ENCODE measurements around the gene SNX27. TPM values are rescaled to one million over a fixed set of nuclear protein-coding genes. Genes with fewer than 3 reads are reported as not detected.
A peak's percentile ranks its signal among the peaks of the same experiment; 100 is the strongest.

Gene SNX27
- total RNA-seq = 31.6 and 33.1 TPM in 2 replicates

DNA sequence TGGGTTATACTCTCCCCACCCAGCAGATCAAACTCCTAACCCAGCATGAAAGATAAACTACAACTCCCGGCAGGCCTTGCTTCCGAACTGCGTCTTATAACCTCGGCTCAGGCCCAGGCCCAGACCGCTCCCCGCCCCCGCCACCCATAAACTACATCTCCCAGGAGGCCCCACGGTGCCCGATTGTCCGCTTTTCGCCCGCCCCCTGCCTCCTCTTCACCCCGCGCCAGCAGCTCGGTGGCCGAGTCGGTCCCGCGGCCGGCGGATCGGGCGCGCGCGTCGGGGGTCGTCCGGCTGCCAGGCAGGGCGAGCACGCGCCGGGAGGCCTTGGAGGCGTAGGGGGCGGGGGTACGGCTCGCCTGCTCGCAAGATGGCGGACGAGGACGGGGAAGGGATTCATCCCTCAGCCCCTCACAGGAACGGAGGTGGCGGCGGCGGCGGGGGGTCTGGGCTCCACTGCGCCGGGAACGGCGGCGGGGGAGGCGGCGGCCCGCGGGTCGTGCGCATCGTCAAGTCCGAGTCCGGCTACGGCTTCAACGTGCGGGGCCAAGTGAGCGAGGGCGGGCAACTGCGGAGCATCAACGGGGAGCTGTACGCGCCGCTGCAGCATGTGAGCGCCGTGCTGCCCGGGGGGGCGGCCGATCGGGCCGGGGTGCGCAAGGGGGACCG, at the start of gene SNX27:
Gene SNX27 (plus strand): TSS at position 219 of the 669 bp plus-strand sequence. CDS start 152 bp downstream, at position 371.
- Mint-ChIP-seq H3K36me3 (ENCODE audit: low read depth) (peaks cover 7% of the 10 kb centered on the region), H3K27me3 (peaks cover 9% of the 10 kb centered on the region), H3K4me1 (peaks cover 36% of the 10 kb centered on the region)

DNA sequence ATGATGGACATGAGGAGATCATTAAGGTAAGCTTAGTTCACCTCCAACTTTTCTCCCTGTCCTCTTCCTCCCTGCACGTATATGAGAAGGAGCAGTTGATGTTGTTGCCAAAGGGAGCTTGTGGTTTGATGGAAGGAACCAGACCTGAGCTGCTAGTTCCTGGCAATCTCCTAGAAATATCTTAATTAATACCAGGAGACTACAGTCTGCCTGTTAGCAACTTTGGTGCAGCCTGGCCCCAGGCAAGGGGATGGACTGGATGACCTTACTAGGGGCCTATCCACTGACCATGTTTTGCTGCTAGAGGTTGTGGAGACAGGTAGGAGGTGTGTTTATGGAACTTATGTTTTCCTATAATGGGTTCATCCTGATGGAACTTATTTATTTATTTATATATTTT, 49.2 kb upstream of the SNX27 start:
- Mint-ChIP-seq H3K36me3 (ENCODE audit: low read depth) (no peaks in the 10 kb centered on the region), H3K27ac (no peak overlapping the region), H3K4me3 (no peak overlapping the region), H3K9me3 (no peaks in the 10 kb centered on the region), H3K27me3 (peaks cover 4% of the 10 kb centered on the region), H3K4me1 (peaks cover 3% of the 10 kb centered on the region)
- no peak for DNase-seq
- intact Hi-C loops (cut with micrococcal nuclease) = no loop called here

More for the DNA sequence above, at the start of gene SNX27:
- DNase-seq = peak; percentile 95
- intact Hi-C loops (cut with micrococcal nuclease) = loop anchor here (5.0 to 10.0 kb wide), 2 partner anchors 157 to 225 kb away; partner anchors contain the start of genes C2CD4D and POGZ
- Mint-ChIP-seq H3K9me3 (no peaks in the 10 kb centered on the region), H3K4me3 (peak within 1 kb of the TSS; percentile 93), H3K27ac (peak within 1 kb of the TSS; percentile 90)

DNA sequence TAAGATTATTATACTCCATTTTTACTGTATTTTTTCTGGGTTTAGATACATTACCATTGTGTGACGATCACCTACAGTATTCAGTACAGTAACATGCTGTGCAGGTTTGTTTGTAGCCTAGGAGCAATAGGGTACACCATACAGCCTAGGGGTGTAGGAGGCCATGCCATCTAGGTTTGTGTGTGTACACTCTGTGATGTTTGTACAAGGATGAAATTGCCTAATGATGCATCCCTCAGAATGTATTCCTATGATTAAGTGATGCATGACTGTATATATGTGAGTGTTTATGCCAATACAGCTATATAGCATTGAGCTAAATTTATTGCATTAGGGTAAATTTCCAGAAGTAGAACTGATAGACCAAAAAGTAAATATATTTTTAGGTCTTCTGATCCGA, 48.5 kb upstream of the SNX27 start:
- H3K27me3 Mint-ChIP-seq = peaks cover 2% of the 10 kb centered on the region
- H3K27ac Mint-ChIP-seq = no peak overlapping the region
- no peaks in the 10 kb centered on the region for H3K9me3 Mint-ChIP-seq
- no peaks in the 10 kb centered on the region for H3K36me3 Mint-ChIP-seq (ENCODE audit: low read depth)
- H3K4me3 Mint-ChIP-seq = no peak overlapping the region
- intact Hi-C loops (cut with micrococcal nuclease) = no loop called here
- no peak for DNase-seq
- H3K4me1 Mint-ChIP-seq = peaks cover 5% of the 10 kb centered on the region

DNA sequence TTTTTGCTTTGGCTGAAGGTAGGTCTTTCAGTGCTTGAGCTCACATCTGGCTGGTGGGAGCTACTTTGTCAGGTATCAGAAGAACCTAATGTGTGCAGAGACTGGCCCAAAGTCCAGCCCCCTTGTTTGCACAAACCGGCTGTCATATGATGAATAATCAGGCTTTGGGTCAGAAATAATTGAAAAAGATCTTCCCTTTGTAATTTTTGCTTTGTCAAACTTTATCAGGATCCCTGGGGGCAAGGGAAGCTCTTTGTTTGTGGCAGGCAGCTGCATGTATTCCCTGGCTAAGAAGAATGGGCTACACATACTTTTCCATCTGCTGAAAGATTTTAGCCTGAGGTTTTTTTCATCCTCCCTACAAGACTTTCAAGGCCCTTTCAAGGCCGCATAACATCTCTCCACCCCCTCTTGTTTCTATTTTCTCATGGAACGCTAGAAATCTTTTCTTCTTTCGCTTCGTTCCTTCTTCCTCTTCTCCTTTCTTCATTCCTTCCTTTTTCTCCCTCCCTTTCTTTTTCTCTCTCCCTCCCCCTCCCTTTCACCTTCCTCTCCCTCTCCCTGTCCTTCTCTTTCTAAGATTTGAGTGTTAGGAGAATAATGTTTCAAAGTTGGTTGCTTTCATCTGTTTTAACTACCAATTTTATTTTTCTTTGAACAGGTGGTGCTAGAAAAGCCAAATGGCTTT, 46.2 kb upstream of the SNX27 start:
- Mint-ChIP-seq H3K27me3 (no peaks in the 10 kb centered on the region), H3K27ac (no peak overlapping the region), H3K4me3 (no peak overlapping the region), H3K36me3 (ENCODE audit: low read depth) (no peaks in the 10 kb centered on the region), H3K9me3 (no peaks in the 10 kb centered on the region), H3K4me1 (peaks cover 5% of the 10 kb centered on the region)
- DNase-seq = no peak
- intact Hi-C loops (cut with micrococcal nuclease) = no loop called here

- no peak for DNase-seq
- no peak overlapping the region for H3K27ac Mint-ChIP-seq
Measured at GRCh38 chr1:151568626-151569088, 43.2 kb upstream of the SNX27 start.

DNA sequence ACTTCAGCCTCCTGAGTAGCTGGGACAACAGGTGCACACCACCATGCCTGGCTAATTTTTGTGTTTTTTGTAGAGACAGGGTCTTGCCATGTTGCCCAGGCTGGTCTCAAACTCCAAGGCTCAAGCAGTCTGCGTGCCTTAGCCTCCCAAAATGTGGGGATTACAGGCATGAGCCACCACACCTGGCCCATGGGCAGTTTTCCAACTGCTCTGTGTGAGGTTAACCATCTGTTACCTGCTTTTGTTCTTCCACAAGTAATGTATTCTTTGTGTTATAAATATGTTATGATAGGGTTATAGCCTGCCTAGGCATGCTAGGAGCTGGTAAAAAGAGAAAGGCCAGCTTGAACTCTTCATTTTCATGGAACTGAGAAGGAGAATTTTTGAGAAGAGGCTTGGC, 41.0 kb upstream of the SNX27 start:
- Mint-ChIP-seq H3K36me3 (ENCODE audit: low read depth) (no peaks in the 10 kb centered on the region), H3K27ac (no peak overlapping the region)
- intact Hi-C loops (cut with micrococcal nuclease) = no loop called here

More at GRCh38 chr1:151568626-151569088, 43.2 kb upstream of the SNX27 start:
- no peaks in the 10 kb centered on the region for H3K27me3 Mint-ChIP-seq
- intact Hi-C loops (cut with micrococcal nuclease) = no loop called here
- no peaks in the 10 kb centered on the region for H3K36me3 Mint-ChIP-seq (ENCODE audit: low read depth)
- H3K4me3 Mint-ChIP-seq = no peak overlapping the region
- peaks cover 5% of the 10 kb centered on the region for H3K4me1 Mint-ChIP-seq
- no peaks in the 10 kb centered on the region for H3K9me3 Mint-ChIP-seq

DNA sequence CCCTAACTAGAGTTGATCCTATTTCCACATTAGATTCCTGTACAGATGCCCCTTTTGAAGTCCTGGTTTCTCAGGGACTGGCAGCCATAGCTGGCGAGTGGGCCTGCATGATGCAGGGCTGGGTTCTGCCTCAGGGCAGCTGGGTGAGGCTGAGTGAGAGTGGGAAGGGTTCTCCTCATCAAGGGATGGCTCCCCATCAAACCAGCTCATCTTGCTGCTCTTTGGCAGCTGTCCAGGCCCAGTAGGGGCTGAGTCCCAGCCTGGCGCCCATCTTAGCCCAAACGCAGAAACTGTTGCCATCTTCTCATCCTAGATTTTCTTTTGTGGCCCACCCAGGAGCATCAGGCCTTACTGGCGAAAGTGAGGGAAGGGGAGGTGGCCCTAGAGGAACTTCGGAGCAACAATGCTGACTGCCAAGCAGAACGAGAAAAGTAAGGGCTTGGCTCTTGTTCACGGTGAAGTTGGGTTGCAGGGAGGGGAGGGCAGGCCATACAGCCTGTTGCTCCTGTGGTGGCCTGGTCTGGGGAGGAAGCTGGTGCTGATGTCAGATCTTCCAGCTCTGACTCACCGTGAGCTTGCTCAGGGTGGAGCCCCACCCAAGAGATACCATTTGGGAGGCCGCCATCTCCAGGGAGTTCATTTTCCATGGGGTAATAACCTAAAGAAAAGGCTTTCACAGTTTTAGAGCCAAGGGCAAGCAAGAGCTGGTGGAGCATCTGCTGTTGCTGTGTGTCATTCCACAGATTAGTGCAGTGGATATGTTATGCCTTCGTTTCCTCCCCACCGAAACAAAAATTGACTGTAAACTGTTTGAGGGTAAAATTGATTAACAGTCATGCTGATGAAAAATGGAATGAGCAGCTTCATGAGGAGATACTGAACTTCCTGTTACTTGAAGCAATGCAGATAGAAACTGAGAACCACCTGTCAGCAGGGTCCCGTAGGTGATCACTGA, 37.0 kb upstream of the SNX27 start:
- no peaks in the 10 kb centered on the region for H3K9me3 Mint-ChIP-seq
- no peaks in the 10 kb centered on the region for H3K27me3 Mint-ChIP-seq
- intact Hi-C loops (cut with micrococcal nuclease) = no loop called here
- no peak overlapping the region for H3K27ac Mint-ChIP-seq
- no peak for DNase-seq
- H3K36me3 Mint-ChIP-seq (ENCODE audit: low read depth) = no peaks in the 10 kb centered on the region
- peaks cover 10% of the 10 kb centered on the region for H3K4me1 Mint-ChIP-seq
- no peak overlapping the region for H3K4me3 Mint-ChIP-seq

More for the DNA sequence above, 41.0 kb upstream of the SNX27 start:
- Mint-ChIP-seq H3K27me3 (no peaks in the 10 kb centered on the region), H3K4me1 (peaks cover 11% of the 10 kb centered on the region), H3K4me3 (no peak overlapping the region), H3K9me3 (no peaks in the 10 kb centered on the region)
- DNase-seq = no peak

DNA sequence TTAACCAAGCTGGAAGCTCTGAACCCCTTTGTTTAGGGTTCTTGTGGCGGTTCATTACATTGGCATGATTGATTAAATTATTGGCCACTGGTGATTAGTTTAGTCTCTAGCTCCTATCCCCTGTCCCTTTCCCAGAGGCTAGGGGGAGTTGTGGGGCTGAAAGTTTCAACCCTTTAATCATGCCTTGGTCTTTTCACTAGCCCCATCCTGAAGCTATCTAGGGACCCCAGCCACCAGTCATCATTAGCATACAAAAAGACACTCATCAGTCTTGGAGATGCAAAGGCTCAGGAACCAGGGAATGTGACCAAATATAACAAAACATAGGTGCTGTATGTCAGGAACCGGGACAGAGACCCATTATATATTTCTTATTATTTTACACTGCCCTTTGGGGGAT, 34.7 kb upstream of the SNX27 start:
- DNase-seq = no peak
- no peak overlapping the region for H3K4me3 Mint-ChIP-seq
- H3K27ac Mint-ChIP-seq = no peak overlapping the region
- peaks cover 10% of the 10 kb centered on the region for H3K4me1 Mint-ChIP-seq
- H3K9me3 Mint-ChIP-seq = no peaks in the 10 kb centered on the region
- H3K27me3 Mint-ChIP-seq = no peaks in the 10 kb centered on the region
- no peaks in the 10 kb centered on the region for H3K36me3 Mint-ChIP-seq (ENCODE audit: low read depth)
- intact Hi-C loops (cut with micrococcal nuclease) = no loop called here

- intact Hi-C loops (cut with micrococcal nuclease) = no loop called here
- no peaks in the 10 kb centered on the region for H3K36me3 Mint-ChIP-seq (ENCODE audit: low read depth)
- H3K27ac Mint-ChIP-seq = no peak overlapping the region
- peaks cover 10% of the 10 kb centered on the region for H3K4me1 Mint-ChIP-seq
- no peak for DNase-seq
- H3K4me3 Mint-ChIP-seq = no peak overlapping the region
- no peaks in the 10 kb centered on the region for H3K9me3 Mint-ChIP-seq
- no peaks in the 10 kb centered on the region for H3K27me3 Mint-ChIP-seq
Measured at GRCh38 chr1:151578941-151579340, 32.9 kb upstream of the SNX27 start.

GRCh38 chr1:151579436-151580225, 32.2 kb upstream of the SNX27 start:
- Mint-ChIP-seq H3K27ac (no peak overlapping the region), H3K9me3 (no peaks in the 10 kb centered on the region), H3K4me1 (peaks cover 10% of the 10 kb centered on the region), H3K36me3 (ENCODE audit: low read depth) (no peaks in the 10 kb centered on the region), H3K27me3 (no peaks in the 10 kb centered on the region), H3K4me3 (no peak overlapping the region)
- no peak for DNase-seq
- intact Hi-C loops (cut with micrococcal nuclease) = no loop called here

- Mint-ChIP-seq H3K4me1 (peaks cover 3% of the 10 kb centered on the region), H3K9me3 (no peaks in the 10 kb centered on the region), H3K27ac (no peak overlapping the region), H3K27me3 (no peaks in the 10 kb centered on the region), H3K36me3 (ENCODE audit: low read depth) (no peaks in the 10 kb centered on the region), H3K4me3 (no peak overlapping the region)
- no peak for DNase-seq
- intact Hi-C loops (cut with micrococcal nuclease) = no loop called here
Measured at GRCh38 chr1:151581451-151581850, 30.4 kb upstream of the SNX27 start.

DNA sequence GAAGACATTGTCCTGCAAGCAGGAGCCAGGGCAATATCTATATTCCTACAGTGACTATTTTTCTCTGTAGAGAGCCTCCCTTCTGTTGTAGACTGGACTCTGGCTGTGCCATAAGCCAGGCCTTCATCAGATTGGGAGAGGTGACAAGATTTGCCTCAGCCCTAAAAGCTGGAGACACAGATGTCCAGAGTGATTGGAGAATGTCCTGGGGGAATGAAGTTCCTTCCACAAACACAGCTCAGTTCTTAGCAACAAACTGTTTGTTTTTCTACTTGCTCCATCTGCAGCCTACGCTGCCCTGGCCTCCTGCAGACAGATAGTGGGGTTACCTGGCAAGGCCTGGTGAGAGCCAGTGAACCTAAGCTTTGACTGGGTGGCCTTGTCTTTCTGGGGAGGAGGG, 29.9 kb upstream of the SNX27 start:
- Mint-ChIP-seq H3K36me3 (ENCODE audit: low read depth) (no peaks in the 10 kb centered on the region), H3K9me3 (no peaks in the 10 kb centered on the region), H3K4me1 (peaks cover 3% of the 10 kb centered on the region), H3K27me3 (no peaks in the 10 kb centered on the region), H3K4me3 (no peak overlapping the region), H3K27ac (no peak overlapping the region)
- intact Hi-C loops (cut with micrococcal nuclease) = no loop called here
- no peak for DNase-seq

GRCh38 chr1:151583796-151584195, 28.1 kb upstream of the SNX27 start:
- no peaks in the 10 kb centered on the region for H3K27me3 Mint-ChIP-seq
- no peak overlapping the region for H3K27ac Mint-ChIP-seq
- no peak overlapping the region for H3K4me3 Mint-ChIP-seq
- intact Hi-C loops (cut with micrococcal nuclease) = no loop called here
- H3K4me1 Mint-ChIP-seq = peaks cover 3% of the 10 kb centered on the region
- no peaks in the 10 kb centered on the region for H3K9me3 Mint-ChIP-seq
- no peaks in the 10 kb centered on the region for H3K36me3 Mint-ChIP-seq (ENCODE audit: low read depth)
- DNase-seq = no peak

Measured in activated CD4-positive, alpha-beta T cell treated with anti-CD3 and anti-CD28 coated beads, Interleukin-2, amount 10 ng/mL, durations not matched to agents 24 days and 14 days (primary cell).